HepG2 (cell line): ENCODE measurements around the gene HEXD. TPM values are rescaled to one million over a fixed set of nuclear protein-coding genes. Genes with fewer than 3 reads are reported as not detected.

Source experiments
- CEBPG ChIP-seq: IDR thresholded peaks from 2 replicates; pipeline ENCODE4 v1.6.1; 2016
- CREB1 ChIP-seq, 2 experiments: fragments of 450-650 bp in 1 of 2; IDR thresholded peaks; 2 replicates each; pipeline ENCODE4 v1.6.1; 2016 to 2017; ENCODE audit warnings: control low read depth in 1 of 2, mild to moderate bottlenecking in 1 of 2, missing compliant biosample characterization in 1 of 2, missing genetic modification characterization in 1 of 2
- DRAP1 ChIP-seq: IDR thresholded peaks from 2 replicates; pipeline ENCODE4 v1.6.1; 2016; ENCODE audit warnings: missing genetic modification reagents, missing compliant biosample characterization
- GMEB1 ChIP-seq: sonication (generic); formaldehyde crosslinking; IDR thresholded peaks from 2 replicates; pipeline ENCODE4 v1.5.1; 2020; ENCODE audit warnings: missing genetic modification reagents, mild to moderate bottlenecking, borderline replicate concordance
- JDP2 ChIP-seq: sonication (generic); formaldehyde crosslinking; IDR thresholded peaks from 2 replicates; pipeline ENCODE4 v1.8.1; 2022; ENCODE audit warnings: missing genetic modification reagents, borderline replicate concordance
- PAX8 ChIP-seq: sonication (generic); formaldehyde crosslinking; IDR thresholded peaks from 2 replicates; pipeline ENCODE4 v1.8.0; 2022; ENCODE audit warnings: mild to moderate bottlenecking, missing genetic modification reagents, borderline replicate concordance
- SP140L ChIP-seq: sonication (generic); formaldehyde crosslinking; IDR thresholded peaks from 2 replicates; pipeline ENCODE4 v1.4.0; 2020; ENCODE audit warnings: missing genetic modification reagents, borderline replicate concordance
- SRSF9 ChIP-seq: fragments of 200-400 bp; formaldehyde crosslinking; IDR thresholded peaks from 2 replicates; pipeline ENCODE4 v1.6.1; 2018; ENCODE audit warnings: borderline replicate concordance, mild to moderate bottlenecking, low read depth, low read length; ENCODE audit not compliant: insufficient read depth, poor library complexity, severe bottlenecking
- ZBTB49 ChIP-seq: sonication (generic); formaldehyde crosslinking; IDR thresholded peaks from 2 replicates; pipeline ENCODE4 v1.4.0; 2020; ENCODE audit warnings: missing genetic modification reagents, borderline replicate concordance
- ZNF597 ChIP-seq: sonication (generic); formaldehyde crosslinking; IDR thresholded peaks from 2 replicates; pipeline ENCODE4 v1.5.0; 2020; ENCODE audit warnings: missing genetic modification reagents
- ZNF841 ChIP-seq: sonication (generic); formaldehyde crosslinking; IDR thresholded peaks from 2 replicates; pipeline ENCODE4 v1.8.1; 2023; ENCODE audit warnings: missing genetic modification reagents, borderline replicate concordance
- ZSCAN5A ChIP-seq: sonication (generic); formaldehyde crosslinking; IDR thresholded peaks from 2 replicates; pipeline ENCODE4 v1.8.0; 2022; ENCODE audit warnings: mild to moderate bottlenecking, missing genetic modification reagents, borderline replicate concordance
- polyA plus RNA-seq, 8 experiments: library from polyadenylated mRNA; depleted of rRNA in 3 of 8; stranded (reverse) in 7 of 8; unstranded in 1 of 8; fragments of >200 nt; fragmentation: Illumina TruSeq in 4 of 8; extraction: Trizol in 4 of 8; gene quantifications; 2 replicates each; pipeline versions ENCODE4 v1.2.1 to v1.2.3, GENCODE V29; 2011 to 2016; ENCODE audit warnings: low read depth in 4 of 8, missing spikeins in 1 of 8, mixed read lengths in 1 of 8; ENCODE audit not compliant: insufficient read depth in 1 of 8
- total RNA-seq, 5 experiments: library from RNA; depleted of rRNA; stranded (reverse); fragments of >200 nt; fragmentation: Illumina TruSeq; extraction: Trizol; gene quantifications; 2 replicates each; pipeline ENCODE4 v1.2.3, GENCODE V29; 2016; ENCODE audit warnings: low read depth in 1 of 5
- TF ChIP-seq, protein P1 (sequence below): sonication (generic); formaldehyde crosslinking; IDR thresholded peaks from 2 replicates; pipeline ENCODE4 v1.4.0; 2020; ENCODE audit warnings: missing genetic modification reagents, borderline replicate concordance

Gene HEXD
- total and polyA plus RNA-seq, 2 of the 13 experiments (the other 11 are each of a cell fraction or from before 2014, with no cell fraction given): 22.3 to 41.8 TPM

- TF ChIP-seq PAX8 (no peak), ZNF597 (no peak), JDP2 (no peak), CEBPG (CRISPR knock-in tag) (no peak; the same call in 1 of the 2 replicates), GMEB1 (CRISPR knock-in tag) (peak; percentile 86; the same call in 1 of the 2 replicates), SRSF9 (no peak), ZNF841 (no peak), ZSCAN5A (CRISPR knock-in tag) (peak; percentile 68), ZBTB49 (CRISPR knock-in tag) (peak; percentile 47; the same call in 1 of the 2 replicates), SP140L (CRISPR knock-in tag) (no peak), DRAP1 (peak; percentile 65; the same call in 1 of the 2 replicates), CREB1 (IDR thresholded peaks at IDR 0.05) (peak; percentile 56), CREB1 (CRISPR knock-in tag; IDR thresholded peaks at IDR 0.05) (no peak)
- TF ChIP-seq, protein P1, sequence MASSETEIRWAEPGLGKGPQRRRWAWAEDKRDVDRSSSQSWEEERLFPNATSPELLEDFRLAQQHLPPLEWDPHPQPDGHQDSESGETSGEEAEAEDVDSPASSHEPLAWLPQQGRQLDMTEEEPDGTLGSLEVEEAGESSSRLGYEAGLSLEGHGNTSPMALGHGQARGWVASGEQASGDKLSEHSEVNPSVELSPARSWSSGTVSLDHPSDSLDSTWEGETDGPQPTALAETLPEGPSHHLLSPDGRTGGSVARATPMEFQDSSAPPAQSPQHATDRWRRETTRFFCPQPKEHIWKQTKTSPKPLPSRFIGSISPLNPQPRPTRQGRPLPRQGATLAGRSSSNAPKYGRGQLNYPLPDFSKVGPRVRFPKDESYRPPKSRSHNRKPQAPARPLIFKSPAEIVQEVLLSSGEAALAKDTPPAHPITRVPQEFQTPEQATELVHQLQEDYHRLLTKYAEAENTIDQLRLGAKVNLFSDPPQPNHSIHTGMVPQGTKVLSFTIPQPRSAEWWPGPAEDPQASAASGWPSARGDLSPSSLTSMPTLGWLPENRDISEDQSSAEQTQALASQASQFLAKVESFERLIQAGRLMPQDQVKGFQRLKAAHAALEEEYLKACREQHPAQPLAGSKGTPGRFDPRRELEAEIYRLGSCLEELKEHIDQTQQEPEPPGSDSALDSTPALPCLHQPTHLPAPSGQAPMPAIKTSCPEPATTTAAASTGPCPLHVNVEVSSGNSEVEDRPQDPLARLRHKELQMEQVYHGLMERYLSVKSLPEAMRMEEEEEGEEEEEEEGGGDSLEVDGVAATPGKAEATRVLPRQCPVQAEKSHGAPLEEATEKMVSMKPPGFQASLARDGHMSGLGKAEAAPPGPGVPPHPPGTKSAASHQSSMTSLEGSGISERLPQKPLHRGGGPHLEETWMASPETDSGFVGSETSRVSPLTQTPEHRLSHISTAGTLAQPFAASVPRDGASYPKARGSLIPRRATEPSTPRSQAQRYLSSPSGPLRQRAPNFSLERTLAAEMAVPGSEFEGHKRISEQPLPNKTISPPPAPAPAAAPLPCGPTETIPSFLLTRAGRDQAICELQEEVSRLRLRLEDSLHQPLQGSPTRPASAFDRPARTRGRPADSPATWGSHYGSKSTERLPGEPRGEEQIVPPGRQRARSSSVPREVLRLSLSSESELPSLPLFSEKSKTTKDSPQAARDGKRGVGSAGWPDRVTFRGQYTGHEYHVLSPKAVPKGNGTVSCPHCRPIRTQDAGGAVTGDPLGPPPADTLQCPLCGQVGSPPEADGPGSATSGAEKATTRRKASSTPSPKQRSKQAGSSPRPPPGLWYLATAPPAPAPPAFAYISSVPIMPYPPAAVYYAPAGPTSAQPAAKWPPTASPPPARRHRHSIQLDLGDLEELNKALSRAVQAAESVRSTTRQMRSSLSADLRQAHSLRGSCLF (CRISPR knock-in tag): no peak
Observed at GRCh38 chr17:82450357-82451106, 32.4 kb downstream of the HEXD start, which contains the start of gene CYBC1 (continued).
